ENCODE measurements around the gene ADA. TPM values are rescaled to one million over a fixed set of nuclear protein-coding genes. Genes with fewer than 3 reads are reported as not detected.

ADA gene
- total RNA-seq, 1 donor from 2014 or later: 12.6 TPM

DNA sequence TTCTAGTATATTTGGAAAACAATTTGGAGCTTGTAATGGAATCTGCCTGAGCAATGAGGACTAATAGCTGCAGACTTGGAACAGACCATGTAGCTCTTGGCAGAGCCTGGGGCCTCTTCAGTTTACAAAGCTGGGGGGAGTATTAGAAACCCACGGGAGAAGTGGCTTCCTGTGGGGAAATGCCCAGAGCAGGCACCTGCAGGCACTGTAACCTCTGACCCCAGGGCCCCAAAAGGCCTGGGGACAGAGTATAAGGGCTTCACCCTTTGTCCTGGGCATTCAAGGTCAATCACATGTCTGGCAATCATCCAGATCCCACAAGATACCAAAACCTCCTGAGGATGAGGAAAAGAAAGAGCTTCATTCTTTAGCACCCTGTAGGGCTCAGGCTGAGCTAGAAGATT lies 49.7 kb downstream of the ADA start:
- Histone ChIP-seq H3K36me3 (ENCODE audit: control insufficient read depth, insufficient read depth, low read length) (no peaks in the 10 kb centered on the region), H3K4me3 (ENCODE audit: low read depth, low read length) (no peak overlapping the region), H3K27me3 (ENCODE audit: control insufficient read depth, insufficient read depth, low read length) (no peaks in the 10 kb centered on the region)
- TF ChIP-seq, protein P1, sequence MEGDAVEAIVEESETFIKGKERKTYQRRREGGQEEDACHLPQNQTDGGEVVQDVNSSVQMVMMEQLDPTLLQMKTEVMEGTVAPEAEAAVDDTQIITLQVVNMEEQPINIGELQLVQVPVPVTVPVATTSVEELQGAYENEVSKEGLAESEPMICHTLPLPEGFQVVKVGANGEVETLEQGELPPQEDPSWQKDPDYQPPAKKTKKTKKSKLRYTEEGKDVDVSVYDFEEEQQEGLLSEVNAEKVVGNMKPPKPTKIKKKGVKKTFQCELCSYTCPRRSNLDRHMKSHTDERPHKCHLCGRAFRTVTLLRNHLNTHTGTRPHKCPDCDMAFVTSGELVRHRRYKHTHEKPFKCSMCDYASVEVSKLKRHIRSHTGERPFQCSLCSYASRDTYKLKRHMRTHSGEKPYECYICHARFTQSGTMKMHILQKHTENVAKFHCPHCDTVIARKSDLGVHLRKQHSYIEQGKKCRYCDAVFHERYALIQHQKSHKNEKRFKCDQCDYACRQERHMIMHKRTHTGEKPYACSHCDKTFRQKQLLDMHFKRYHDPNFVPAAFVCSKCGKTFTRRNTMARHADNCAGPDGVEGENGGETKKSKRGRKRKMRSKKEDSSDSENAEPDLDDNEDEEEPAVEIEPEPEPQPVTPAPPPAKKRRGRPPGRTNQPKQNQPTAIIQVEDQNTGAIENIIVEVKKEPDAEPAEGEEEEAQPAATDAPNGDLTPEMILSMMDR (IDR thresholded peaks at IDR 0.05; ENCODE audit: insufficient read depth, low read length, severe bottlenecking): no peak
- FAIRE-seq: no peak
- no peak for DNase-seq (ENCODE audit: low read depth)

DNA sequence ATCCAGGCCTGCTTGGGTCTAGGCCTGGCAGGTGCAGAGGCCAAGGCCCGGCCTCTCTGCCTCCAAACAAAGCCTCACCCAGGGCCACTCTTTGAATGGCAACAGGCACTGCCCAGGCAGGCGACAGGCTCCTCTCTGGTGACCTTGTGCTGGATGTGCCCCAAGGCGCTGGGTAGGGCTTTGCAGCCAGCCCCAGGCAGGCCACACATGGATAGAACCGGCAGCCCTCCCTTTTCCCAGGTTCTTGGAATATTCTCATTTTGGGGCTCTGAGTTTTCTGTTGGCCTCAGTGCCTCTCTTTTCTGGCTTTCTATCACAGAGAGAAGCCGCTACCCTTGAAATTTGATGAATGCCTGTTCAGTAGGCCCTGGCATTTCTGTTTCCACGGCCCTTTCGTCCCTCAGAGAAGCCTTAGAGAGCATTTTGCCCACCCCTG lies 50.2 kb downstream of the ADA start:
- no peak for FAIRE-seq
- DNase-seq (ENCODE audit: low read depth): no peak

DNA sequence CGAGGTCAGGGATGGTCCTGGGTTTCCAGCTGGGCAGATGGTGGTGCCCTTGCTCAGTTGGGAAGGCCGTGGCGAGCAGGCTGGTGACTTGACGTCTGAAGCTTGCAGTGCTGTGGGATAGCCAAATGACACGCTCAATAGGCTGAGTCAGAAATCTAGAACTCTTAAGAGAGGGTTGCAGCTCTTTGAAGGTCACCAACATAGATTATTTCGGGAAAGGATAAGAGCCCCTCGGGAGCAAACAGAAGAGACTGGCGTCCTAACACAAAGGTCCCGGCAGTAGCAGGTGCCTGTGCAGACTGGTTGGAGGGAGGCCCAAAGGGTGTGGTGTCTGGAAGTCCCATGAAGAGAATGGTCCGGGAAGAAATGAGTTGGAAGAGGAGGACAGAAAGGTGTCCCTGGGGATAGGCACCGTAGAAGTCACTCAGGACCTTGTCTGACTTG lies 50.7 kb downstream of the ADA start:
- no peaks in the 10 kb centered on the region for H3K27me3 ChIP-seq (ENCODE audit: control insufficient read depth, insufficient read depth, low read length)
- DNase-seq (ENCODE audit: low read depth): no peak
- TF ChIP-seq, protein P1 (IDR thresholded peaks at IDR 0.05; ENCODE audit: insufficient read depth, low read length, severe bottlenecking): no peak
- H3K36me3 ChIP-seq (ENCODE audit: control insufficient read depth, insufficient read depth, low read length): no peaks in the 10 kb centered on the region
- no peak for FAIRE-seq
- no peak overlapping the region for H3K4me3 ChIP-seq (ENCODE audit: low read depth, low read length)

More for the DNA sequence above, 50.2 kb downstream of the ADA start:
- Histone ChIP-seq H3K27me3 (ENCODE audit: control insufficient read depth, insufficient read depth, low read length) (no peaks in the 10 kb centered on the region), H3K4me3 (ENCODE audit: low read depth, low read length) (no peak overlapping the region), H3K36me3 (ENCODE audit: control insufficient read depth, insufficient read depth, low read length) (no peaks in the 10 kb centered on the region)
- TF ChIP-seq, protein P1 (IDR thresholded peaks at IDR 0.05; ENCODE audit: insufficient read depth, low read length, severe bottlenecking): no peak

DNA sequence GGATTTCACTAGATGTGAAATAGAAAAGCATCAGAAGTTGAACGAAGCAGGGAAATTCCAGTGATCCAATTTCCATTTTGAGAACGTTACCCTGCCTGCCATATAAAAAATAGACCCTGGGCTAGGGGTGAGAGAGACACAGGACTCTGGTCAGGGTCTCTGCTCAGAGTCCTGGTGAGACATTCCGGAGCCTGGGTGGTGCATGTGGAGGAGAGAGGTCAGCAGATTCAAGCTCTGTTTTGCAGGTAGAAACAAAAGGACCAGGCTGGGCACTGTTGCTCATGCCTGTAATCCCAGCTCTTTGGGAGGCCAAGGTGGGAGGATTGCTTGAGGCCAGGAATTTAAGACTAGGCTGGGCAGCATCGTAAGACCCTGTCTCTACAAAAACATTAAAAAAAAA lies 51.2 kb downstream of the ADA start:
- TF ChIP-seq, protein P1 (IDR thresholded peaks at IDR 0.05; ENCODE audit: insufficient read depth, low read length, severe bottlenecking): no peak
- DNase-seq (ENCODE audit: low read depth) (no peak), FAIRE-seq (no peak)
- H3K36me3 ChIP-seq (ENCODE audit: control insufficient read depth, insufficient read depth, low read length): no peaks in the 10 kb centered on the region
- H3K27me3 ChIP-seq (ENCODE audit: control insufficient read depth, insufficient read depth, low read length): no peaks in the 10 kb centered on the region
- H3K4me3 ChIP-seq (ENCODE audit: low read depth, low read length): no peak overlapping the region

DNA sequence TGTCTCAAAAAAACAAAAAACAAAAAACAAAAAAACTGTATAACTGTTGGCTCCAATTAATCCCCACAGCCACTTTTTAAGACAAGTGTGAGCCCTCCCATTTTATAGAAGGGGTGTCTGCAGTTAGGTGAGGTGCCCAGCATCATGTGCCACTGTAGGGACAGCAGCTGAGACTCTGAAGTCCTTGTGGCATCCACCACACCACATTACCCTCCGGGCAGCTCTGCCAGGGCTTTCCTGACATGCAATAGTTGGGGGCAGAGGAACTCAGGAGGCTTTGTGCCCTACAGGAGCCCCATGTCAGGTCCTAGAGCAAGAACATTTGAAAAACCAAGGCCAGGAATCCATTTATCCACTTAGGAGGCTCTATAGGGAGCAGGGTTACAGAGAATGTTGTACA lies 51.8 kb downstream of the ADA start:
- Histone ChIP-seq H3K4me3 (ENCODE audit: low read depth, low read length) (no peak overlapping the region), H3K36me3 (ENCODE audit: control insufficient read depth, insufficient read depth, low read length) (no peaks in the 10 kb centered on the region), H3K27me3 (ENCODE audit: control insufficient read depth, insufficient read depth, low read length) (no peaks in the 10 kb centered on the region)
- TF ChIP-seq, protein P1 (IDR thresholded peaks at IDR 0.05; ENCODE audit: insufficient read depth, low read length, severe bottlenecking): no peak
- DNase-seq (ENCODE audit: low read depth) (no peak), FAIRE-seq (no peak)

All from bronchial epithelial cell (primary cell).